ENCODE results near the gene MAP3K4. TPM values are rescaled to one million over a fixed set of nuclear protein-coding genes. Genes with fewer than 3 reads are reported as not detected.

Gene MAP3K4
- total RNA-seq, 1 donor, result 17.2 TPM

DNA sequence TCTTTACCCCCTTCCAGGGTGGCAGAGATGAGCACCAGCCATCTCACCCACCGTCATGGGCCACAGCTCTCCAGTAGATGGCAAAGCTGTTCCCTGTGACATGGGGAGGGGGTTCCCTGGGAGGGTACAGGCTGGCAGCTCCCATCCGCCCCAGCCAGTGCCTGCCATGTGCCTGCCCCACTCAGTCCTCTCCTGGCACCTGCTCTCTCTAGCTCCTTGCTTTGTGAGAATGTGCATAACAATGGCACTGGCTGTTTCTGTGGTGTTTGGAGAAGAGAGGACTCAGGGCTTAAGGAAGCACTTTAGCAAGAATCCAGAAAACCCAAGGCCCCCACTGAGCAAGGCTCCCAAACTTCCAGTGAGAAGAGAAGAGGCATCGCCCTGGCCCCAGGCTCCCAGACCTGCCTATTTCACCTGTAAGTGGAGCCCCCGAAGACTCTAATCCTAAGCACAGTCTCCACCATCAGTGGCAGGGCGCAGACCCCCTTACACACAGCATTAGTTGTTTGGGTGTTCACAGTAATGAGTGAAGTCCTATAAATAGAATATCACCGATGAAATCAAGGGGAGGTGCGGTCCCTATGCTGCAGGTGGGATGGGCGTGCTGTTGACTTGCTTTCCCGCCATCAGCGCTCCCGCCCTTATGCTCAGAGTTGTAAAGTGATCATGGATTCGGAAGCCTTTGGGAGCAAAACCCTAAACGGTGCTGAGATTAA, 172.1 kb downstream of the MAP3K4 start:
- no peak for DNase-seq (ENCODE audit: low read depth in 2 of 3, low spot score in 2 of 3)

- DNase-seq (ENCODE audit: low read depth in 2 of 3, low spot score in 2 of 3), result no peak
These were observed 172.6 kb downstream of the MAP3K4 start for GRCh38 chr6:161164182-161164625.

- no peak for DNase-seq (ENCODE audit: low read depth in 2 of 3, low spot score in 2 of 3)
These were observed 174.6 kb downstream of the MAP3K4 start for GRCh38 chr6:161166176-161166575.

- no peak for DNase-seq (ENCODE audit: low read depth in 2 of 3, low spot score in 2 of 3)
These were observed 175.1 kb downstream of the MAP3K4 start for GRCh38 chr6:161166677-161167076.
